Fibroblast of lung (primary cell): Measurements from ENCODE around the gene CABLES1. TPM values are rescaled to one million over a fixed set of nuclear protein-coding genes. Genes with fewer than 3 reads are reported as not detected.

ENCODE experiments used
- DNase-seq, 2 donors: peaks; one replicate each; pipeline versions ENCODE4 v3.0.0 to v3.0.0-alpha.2; 2010; ENCODE audit warnings: low read depth in 2 of 2
- H2AFZ ChIP-seq: 2 replicates; pipeline ENCODE4 v1.5.1; 2012; ENCODE audit warnings: low read length, control low read depth, inconsistent platforms
- H3K27ac ChIP-seq: 2 replicates; pipeline ENCODE4 v1.5.1; 2011; ENCODE audit warnings: low read length, control low read depth; ENCODE audit not compliant: insufficient read depth
- H3K27me3 ChIP-seq: 2 replicates; pipeline ENCODE4 v1.5.1; 2011; ENCODE audit warnings: mild to moderate bottlenecking, low read length; ENCODE audit not compliant: control insufficient read depth, insufficient read depth
- H3K36me3 ChIP-seq: 2 replicates; pipeline ENCODE4 v1.5.1; 2011; ENCODE audit warnings: low read length; ENCODE audit not compliant: control insufficient read depth, insufficient read depth
- H3K4me1 ChIP-seq: 2 replicates; pipeline ENCODE4 v1.5.1; 2011; ENCODE audit warnings: low read length; ENCODE audit not compliant: control insufficient read depth, insufficient read depth; ENCODE audit errors: extremely low read depth
- H3K4me2 ChIP-seq: 2 replicates; pipeline ENCODE4 v1.5.1; 2011; ENCODE audit warnings: low read length, control low read depth; ENCODE audit not compliant: insufficient read depth; ENCODE audit errors: extremely low read depth
- H3K4me3 ChIP-seq, 4 experiments: fragments of 200-600 bp in 1 of 4; sonication (generic) in 1 of 4; replicated peaks in 1 of 4; 2 replicates each; pipeline ENCODE4 v1.5.1; 2011 to 2016; ENCODE audit warnings: low read length in 4 of 4, low read depth in 3 of 4, mild to moderate bottlenecking in 3 of 4, control low read depth in 2 of 4, inconsistent platforms in 1 of 4, mixed read lengths in 1 of 4; ENCODE audit not compliant: insufficient read depth in 1 of 4; ENCODE audit errors: control extremely low read depth in 1 of 4
- H3K79me2 ChIP-seq: 2 replicates; pipeline ENCODE4 v1.5.1; 2012; ENCODE audit warnings: mild to moderate bottlenecking, low read length, inconsistent platforms; ENCODE audit not compliant: control insufficient read depth, insufficient read depth
- H3K9ac ChIP-seq: 2 replicates; pipeline ENCODE4 v1.5.1; 2011; ENCODE audit warnings: mild to moderate bottlenecking, low read length, control low read depth; ENCODE audit not compliant: insufficient read depth
- H3K9me3 ChIP-seq: 2 replicates; pipeline ENCODE4 v1.5.1; 2012; ENCODE audit warnings: low read depth, low read length; ENCODE audit not compliant: control insufficient read depth, insufficient read depth
- H4K20me1 ChIP-seq: 2 replicates; pipeline ENCODE4 v1.5.1; 2011; ENCODE audit warnings: low read length; ENCODE audit not compliant: control insufficient read depth, insufficient read depth; ENCODE audit errors: extremely low read depth
- CTCF ChIP-seq, 2 donors: IDR thresholded peaks in 1 of 2; conservative IDR thresholded peaks in 1 of 2; 1 replicate in 1 of 2; 2 replicates in 1 of 2; pipeline ENCODE4 v1.5.1; 2011 to 2012; ENCODE audit warnings: low read length in 2 of 2, control low read depth in 1 of 2, inconsistent platforms in 1 of 2, low read depth in 1 of 2, mild to moderate bottlenecking in 1 of 2
- EZH2 ChIP-seq: IDR thresholded peaks from 2 replicates; pipeline ENCODE4 v1.5.1; 2012; ENCODE audit warnings: low read length, control low read depth, mild to moderate bottlenecking; ENCODE audit errors: missing control alignments
- polyA plus RNA-seq, 2 donors: library from polyadenylated mRNA; depleted of rRNA in 1 of 2; stranded (reverse) in 1 of 2; unstranded in 1 of 2; fragments of >200 nt; gene quantifications; 2 replicates each; pipeline ENCODE4 v1.2.1, GENCODE V29; 2011 to 2012; ENCODE audit warnings: missing spikeins in 1 of 2
- total RNA-seq: library from RNA; depleted of rRNA; stranded (reverse); fragments of >200 nt; gene quantifications from 2 replicates; pipeline ENCODE4 v1.2.1, GENCODE V29; 2014

CABLES1 gene
- total and polyA plus RNA-seq, 2 donors (not counting 1 experiment from before 2014, with no cell fraction given): 5.1 to 11.4 TPM

- no peaks in the 10 kb centered on the region for H3K79me2 ChIP-seq
- H3K4me3 ChIP-seq: no peak overlapping the region
- H3K27ac ChIP-seq: no peak overlapping the region
- H4K20me1 ChIP-seq: no peaks in the 10 kb centered on the region
- no peak overlapping the region for H3K9ac ChIP-seq
- no peak overlapping the region for H3K4me2 ChIP-seq
- no peaks in the 10 kb centered on the region for H3K4me1 ChIP-seq
- H3K27me3 ChIP-seq: no peaks in the 10 kb centered on the region
- DNase-seq: no peak
- no peaks in the 10 kb centered on the region for H3K9me3 ChIP-seq
- no peaks in the 10 kb centered on the region for H3K36me3 ChIP-seq
- no peak overlapping the region for H2AFZ ChIP-seq
- no peak for TF ChIP-seq CTCF (conservative IDR thresholded peaks at IDR 0.05 in 1 of 2, IDR thresholded peaks at IDR 0.05 in 1 of 2; ENCODE audit: low read depth in 1 of 2, low read length in 2 of 2)
- TF ChIP-seq EZH2: no peak
Observed at GRCh38 chr18:23248826-23249225, 113.5 kb downstream of the CABLES1 start.

GRCh38 chr18:23249348-23249747 lies 114.1 kb downstream of the CABLES1 start:
- no peak for DNase-seq
- no peaks in the 10 kb centered on the region for H3K9me3 ChIP-seq
- no peak overlapping the region for H3K9ac ChIP-seq
- H3K79me2 ChIP-seq: no peaks in the 10 kb centered on the region
- no peak overlapping the region for H3K4me3 ChIP-seq
- H3K36me3 ChIP-seq: no peaks in the 10 kb centered on the region
- H3K27ac ChIP-seq: no peak overlapping the region
- no peak overlapping the region for H3K4me2 ChIP-seq
- H3K27me3 ChIP-seq: no peaks in the 10 kb centered on the region
- no peak overlapping the region for H2AFZ ChIP-seq
- H4K20me1 ChIP-seq: no peaks in the 10 kb centered on the region
- TF ChIP-seq EZH2 (no peak), CTCF (conservative IDR thresholded peaks at IDR 0.05 in 1 of 2, IDR thresholded peaks at IDR 0.05 in 1 of 2; ENCODE audit: low read depth in 1 of 2, low read length in 2 of 2) (no peak)
- no peaks in the 10 kb centered on the region for H3K4me1 ChIP-seq

DNA sequence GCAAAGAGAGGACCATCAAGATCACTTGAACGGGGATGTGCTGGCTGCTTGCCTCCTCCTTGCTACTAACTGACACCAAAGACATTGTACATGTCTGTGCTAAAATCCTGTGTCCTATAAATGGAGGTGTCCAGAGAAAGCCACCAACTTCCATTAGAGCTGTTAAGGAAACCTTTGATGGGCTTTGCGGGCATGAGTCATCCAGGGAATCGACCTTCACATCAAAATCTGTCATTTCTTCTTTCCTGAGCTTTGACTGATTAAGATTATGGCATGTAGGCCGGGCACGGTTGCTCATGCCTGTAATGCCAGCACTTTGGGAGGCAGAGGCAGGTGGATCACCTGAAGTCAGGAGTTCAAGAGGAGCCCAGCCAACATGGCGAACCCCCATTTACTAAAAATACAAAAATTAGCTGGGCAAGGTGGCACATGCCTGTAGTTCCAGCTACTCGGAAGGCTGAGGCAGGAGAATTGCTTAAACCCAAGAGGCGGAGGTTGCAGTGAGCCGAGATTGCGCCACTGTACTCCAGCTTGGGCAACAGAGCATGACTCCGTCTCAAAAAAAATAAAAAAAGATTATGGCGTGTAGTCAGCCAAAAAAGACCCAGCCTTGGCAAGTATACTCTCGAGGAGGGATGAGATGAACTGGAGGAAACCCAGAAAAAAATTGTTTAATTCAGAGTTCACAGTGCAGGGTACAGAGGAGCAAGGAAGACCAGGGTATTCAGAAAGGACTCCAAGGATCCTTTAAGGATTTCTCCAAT lies 115.8 kb downstream of the CABLES1 start:
- Histone ChIP-seq H3K36me3 (no peaks in the 10 kb centered on the region), H3K4me1 (no peaks in the 10 kb centered on the region), H3K79me2 (no peaks in the 10 kb centered on the region), H3K4me2 (no peak overlapping the region), H3K27me3 (no peaks in the 10 kb centered on the region), H2AFZ (no peak overlapping the region), H4K20me1 (no peaks in the 10 kb centered on the region), H3K4me3 (no peak overlapping the region), H3K9me3 (no peaks in the 10 kb centered on the region), H3K9ac (no peak overlapping the region), H3K27ac (no peak overlapping the region)
- DNase-seq: peak in 1 of 2 donors; percentile 83
- TF ChIP-seq CTCF (conservative IDR thresholded peaks at IDR 0.05 in 1 of 2, IDR thresholded peaks at IDR 0.05 in 1 of 2; ENCODE audit: low read depth in 1 of 2, low read length in 2 of 2) (no peak), EZH2 (no peak)
